ENCODE measurements around the gene GLI1.

GRCh38 chr12:57439762-57440266, 19.8 kb upstream of the GLI1 start:
- TF ChIP-seq, protein P1, sequence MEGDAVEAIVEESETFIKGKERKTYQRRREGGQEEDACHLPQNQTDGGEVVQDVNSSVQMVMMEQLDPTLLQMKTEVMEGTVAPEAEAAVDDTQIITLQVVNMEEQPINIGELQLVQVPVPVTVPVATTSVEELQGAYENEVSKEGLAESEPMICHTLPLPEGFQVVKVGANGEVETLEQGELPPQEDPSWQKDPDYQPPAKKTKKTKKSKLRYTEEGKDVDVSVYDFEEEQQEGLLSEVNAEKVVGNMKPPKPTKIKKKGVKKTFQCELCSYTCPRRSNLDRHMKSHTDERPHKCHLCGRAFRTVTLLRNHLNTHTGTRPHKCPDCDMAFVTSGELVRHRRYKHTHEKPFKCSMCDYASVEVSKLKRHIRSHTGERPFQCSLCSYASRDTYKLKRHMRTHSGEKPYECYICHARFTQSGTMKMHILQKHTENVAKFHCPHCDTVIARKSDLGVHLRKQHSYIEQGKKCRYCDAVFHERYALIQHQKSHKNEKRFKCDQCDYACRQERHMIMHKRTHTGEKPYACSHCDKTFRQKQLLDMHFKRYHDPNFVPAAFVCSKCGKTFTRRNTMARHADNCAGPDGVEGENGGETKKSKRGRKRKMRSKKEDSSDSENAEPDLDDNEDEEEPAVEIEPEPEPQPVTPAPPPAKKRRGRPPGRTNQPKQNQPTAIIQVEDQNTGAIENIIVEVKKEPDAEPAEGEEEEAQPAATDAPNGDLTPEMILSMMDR (conservative IDR thresholded peaks at IDR 0.05; ENCODE audit: low read depth, low read length) = no peak
- TF ChIP-seq EZH2 (IDR thresholded peaks at IDR 0.05; ENCODE audit: borderline replicate concordance, low read depth, low read length, poor library complexity, severe bottlenecking) = no peak
